AG09309 (cell line): ENCODE results near the gene BCL2.
"Not testable (repeated sequence)": the region's sequence is repeated elsewhere in the genome, so short reads cannot be mapped to it uniquely, and the experiment has no call there.

Experiments used
- DNase-seq: peaks from one replicate; pipeline ENCODE4 v3.0.0-alpha.2; 2010; ENCODE audit warnings: low read depth
- H3K4me3 ChIP-seq: 2 replicates; pipeline ENCODE4 v1.5.1; 2011; ENCODE audit warnings: mild to moderate bottlenecking, low read depth, low read length, moderate library complexity; ENCODE audit not compliant: control insufficient read depth
- CTCF ChIP-seq: IDR thresholded peaks from 2 replicates; pipeline ENCODE4 v1.5.1; 2011; ENCODE audit warnings: mild to moderate bottlenecking, low read depth, low read length, inconsistent platforms; ENCODE audit not compliant: insufficient read depth, control insufficient read depth; ENCODE audit errors: missing control alignments

Gene BCL2

DNA sequence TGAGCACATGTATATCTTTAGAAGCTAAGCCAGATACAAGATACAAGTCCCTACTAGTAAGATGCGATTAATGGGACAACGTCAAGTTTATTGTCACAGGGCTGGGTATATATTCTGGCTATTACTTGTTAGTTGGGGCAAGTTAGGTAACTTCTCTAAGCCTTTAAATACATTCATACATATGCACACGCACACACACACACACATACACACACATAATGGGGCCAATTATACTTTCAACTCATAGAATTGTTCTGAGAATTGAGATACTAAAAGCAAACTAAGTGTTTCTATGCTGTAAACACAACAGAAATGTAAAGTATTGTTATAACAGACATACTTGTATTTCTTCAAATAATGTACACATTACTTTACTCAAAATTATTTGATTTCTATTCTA lies 116.1 kb downstream of the BCL2 start:
- no peak for DNase-seq
- TF ChIP-seq CTCF: no peak
- no peak overlapping the region for H3K4me3 ChIP-seq

- H3K4me3 ChIP-seq: no peak overlapping the region
- DNase-seq: no peak
- no peak for TF ChIP-seq CTCF
Observed at GRCh38 chr18:63202828-63203227, 116.7 kb downstream of the BCL2 start.

GRCh38 chr18:63201456-63201855 lies 118.1 kb downstream of the BCL2 start:
- DNase-seq: not testable (repeated sequence)

DNA sequence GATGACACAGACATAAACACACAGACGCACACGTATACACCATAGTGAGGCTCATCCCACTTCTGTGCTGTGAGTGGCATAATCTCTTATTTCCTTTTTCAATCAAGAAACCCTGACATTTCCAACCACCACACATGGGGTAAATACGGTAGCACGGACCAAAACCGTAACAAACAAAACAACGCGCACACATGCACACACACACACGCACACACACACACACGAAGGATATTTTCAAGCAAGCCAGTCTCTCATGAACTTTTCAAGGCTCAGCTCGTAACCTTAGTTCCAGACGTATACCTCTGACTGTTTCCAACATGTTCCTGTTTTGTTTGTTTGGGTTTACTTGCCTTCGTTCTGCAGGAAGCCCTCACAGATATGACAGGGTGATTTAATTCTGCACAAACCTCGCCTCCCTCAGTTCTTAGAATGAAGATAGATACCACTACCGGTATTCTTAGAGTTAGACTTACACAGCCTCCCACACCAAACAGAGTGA lies 119.8 kb downstream of the BCL2 start:
- TF ChIP-seq CTCF: no peak
- DNase-seq: no peak

More at GRCh38 chr18:63201456-63201855, 118.1 kb downstream of the BCL2 start:
- H3K4me3 ChIP-seq: not testable (repeated sequence)

GRCh38 chr18:63198868-63199742 lies 120.5 kb downstream of the BCL2 start:
- no peak for TF ChIP-seq CTCF
- H3K4me3 ChIP-seq: no peak overlapping the region

More for the DNA sequence above, 119.8 kb downstream of the BCL2 start:
- H3K4me3 ChIP-seq: no peak overlapping the region

DNA sequence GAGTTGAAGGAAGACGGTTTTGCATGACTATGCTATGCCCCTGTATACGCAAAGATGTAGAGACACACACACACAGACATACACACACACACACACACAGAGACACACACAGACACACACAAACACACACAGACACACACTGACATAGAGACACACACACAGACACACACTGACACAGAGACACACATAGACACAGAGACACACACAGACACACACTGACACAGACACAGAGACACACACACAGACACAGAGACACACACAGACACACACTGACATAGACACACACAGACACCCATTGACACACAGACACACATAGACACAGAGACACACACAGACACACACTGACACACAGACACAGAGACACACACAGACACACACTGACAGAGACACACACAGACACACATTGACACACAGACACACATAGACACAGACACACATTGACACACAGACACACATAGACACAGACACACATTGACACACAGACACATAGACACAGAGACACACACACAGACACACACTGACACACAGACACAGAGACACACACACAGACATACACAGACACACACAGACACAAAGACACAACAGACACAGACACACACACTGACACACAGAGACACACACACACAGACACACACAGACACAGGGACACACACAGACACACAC lies 121.3 kb downstream of the BCL2 start:
- no peak overlapping the region for H3K4me3 ChIP-seq
- no peak for DNase-seq
- TF ChIP-seq CTCF: no peak

More at GRCh38 chr18:63198868-63199742, 120.5 kb downstream of the BCL2 start:
- no peak for DNase-seq
